ENCODE data around the gene CTNNA3. TPM values are rescaled to one million over a fixed set of nuclear protein-coding genes. Genes with fewer than 3 reads are reported as not detected.

The CTNNA3 gene
- total RNA-seq, 6 experiments from 2014 or later, result 0.19 to 3.6 (median 1.2) TPM

GRCh38 chr10:67678335-67678974 is 17.5 kb downstream of the CTNNA3 start:
- no peak for ATAC-seq

GRCh38 chr10:67676208-67676825 is 19.7 kb downstream of the CTNNA3 start:
- DNase-seq (no peak), ATAC-seq (no peak)
- H3K36me3 ChIP-seq, result no peaks in the 10 kb centered on the region
- H3K4me3 ChIP-seq, result no peak overlapping the region
- no peaks in the 10 kb centered on the region for H3K27me3 ChIP-seq
- intact Hi-C loops (cut with DNase I), result no loop called here
- no peaks in the 10 kb centered on the region for H3K9me3 ChIP-seq
- no peaks in the 10 kb centered on the region for H3K4me1 ChIP-seq
- H3K27ac ChIP-seq, result no peak overlapping the region
- TF ChIP-seq POLR2A (IDR thresholded peaks at IDR 0.05) (no peak), CTCF (IDR thresholded peaks at IDR 0.05) (no peak)
- WGBS (ENCODE audit: insufficient coverage, low coverage, low lambda C conversion rate, missing lambda C conversion rate), result 40% methylated on average over 1 of the region's 2 CpGs

More at GRCh38 chr10:67678335-67678974, 17.5 kb downstream of the CTNNA3 start:
- Histone ChIP-seq H3K27me3 (no peaks in the 10 kb centered on the region), H3K4me1 (no peaks in the 10 kb centered on the region), H3K9me3 (no peaks in the 10 kb centered on the region), H3K36me3 (no peaks in the 10 kb centered on the region), H3K4me3 (no peak overlapping the region), H3K27ac (no peak overlapping the region)
- WGBS (ENCODE audit: insufficient coverage, low coverage, low lambda C conversion rate, missing lambda C conversion rate), result 24% methylated on average over 1 of the region's 1 CpG
- TF ChIP-seq POLR2A (IDR thresholded peaks at IDR 0.05), result no peak
- no peak for TF ChIP-seq CTCF (IDR thresholded peaks at IDR 0.05)
- intact Hi-C loops (cut with DNase I), result no loop called here
- no peak for DNase-seq

GRCh38 chr10:67670401-67670800 is 25.6 kb downstream of the CTNNA3 start:
- Histone ChIP-seq H3K4me1 (no peaks in the 10 kb centered on the region), H3K36me3 (no peaks in the 10 kb centered on the region), H3K27me3 (no peaks in the 10 kb centered on the region), H3K4me3 (no peak overlapping the region), H3K9me3 (no peaks in the 10 kb centered on the region), H3K27ac (no peak overlapping the region)
- intact Hi-C loops (cut with DNase I), result no loop called here
- DNase-seq, result no peak
- no peak for TF ChIP-seq POLR2A (IDR thresholded peaks at IDR 0.05)
- no peak for TF ChIP-seq CTCF (IDR thresholded peaks at IDR 0.05)
- no peak for ATAC-seq

GRCh38 chr10:67669978-67670377 is 26.0 kb downstream of the CTNNA3 start:
- WGBS (ENCODE audit: insufficient coverage, low coverage, low lambda C conversion rate, missing lambda C conversion rate), result 29% methylated on average over 1 of the region's 1 CpG
- DNase-seq, result no peak
- no peaks in the 10 kb centered on the region for H3K9me3 ChIP-seq

More at GRCh38 chr10:67669978-67670377, 26.0 kb downstream of the CTNNA3 start:
- Histone ChIP-seq H3K4me3 (no peak overlapping the region), H3K36me3 (no peaks in the 10 kb centered on the region), H3K27ac (no peak overlapping the region), H3K4me1 (no peaks in the 10 kb centered on the region), H3K27me3 (no peaks in the 10 kb centered on the region)
- no peak for ATAC-seq
- intact Hi-C loops (cut with DNase I), result no loop called here
- TF ChIP-seq CTCF (IDR thresholded peaks at IDR 0.05), result no peak

Measured in right lobe of liver (tissue), 6 donors.